Activated T-cell treated with anti-CD3 and anti-CD28 coated beads, Interleukin-2, amount 50 U/mL, for 4 hours (primary cell): ENCODE data around the gene CCDC15. TPM values are rescaled to one million over a fixed set of nuclear protein-coding genes. Genes with fewer than 3 reads are reported as not detected.

ENCODE experiments used
- ATAC-seq, 2 donors: fragments of 200-7000 bp; cut with Tn5 transposase; one replicate each; pipeline ENCODE4 v1.10.0; 2021
- DNase-seq: peaks from one replicate; pipeline ENCODE4 v3.0.0-alpha.2; 2020
- H3K27me3 Mint-ChIP-seq: one replicate; pipeline ENCODE4 v1.8.0; 2021; ENCODE audit warnings: low read depth, mixed read lengths
- H3K36me3 Mint-ChIP-seq: one replicate; pipeline ENCODE4 v1.8.0; 2022; ENCODE audit warnings: mixed read lengths; ENCODE audit not compliant: insufficient read depth
- H3K4me1 Mint-ChIP-seq: one replicate; pipeline ENCODE4 v1.8.0; 2021; ENCODE audit warnings: low read depth, mixed read lengths
- H3K4me3 Mint-ChIP-seq: one replicate; pipeline ENCODE4 v1.8.0; 2021; ENCODE audit warnings: mild to moderate bottlenecking, moderate library complexity, mixed read lengths
- H3K9me3 Mint-ChIP-seq: one replicate; pipeline ENCODE4 v1.8.0; 2021; ENCODE audit warnings: mixed read lengths
- total RNA-seq, 3 donors: library from RNA; stranded (reverse); gene quantifications; one replicate each; pipeline ENCODE4 v1.2.1, GENCODE V29; 2021

Gene CCDC15
- total RNA-seq, 3 donors from 2014 or later: 1.4 to 1.6 (median 1.4) TPM

GRCh38 chr11:124934862-124935547 is 19.0 kb upstream of the CCDC15 start:
- Mint-ChIP-seq H3K36me3 (no peaks in the 10 kb centered on the region), H3K9me3 (no peaks in the 10 kb centered on the region), H3K4me1 (peaks cover 7% of the 10 kb centered on the region), H3K27me3 (peaks cover 3% of the 10 kb centered on the region), H3K4me3 (no peak overlapping the region)
- no peak for DNase-seq
- no peak for ATAC-seq

- ATAC-seq (no peak), DNase-seq (no peak)
- Mint-ChIP-seq H3K27me3 (peaks cover 3% of the 10 kb centered on the region), H3K4me3 (no peak within 1 kb of the TSS), H3K9me3 (no peaks in the 10 kb centered on the region), H3K36me3 (no peaks in the 10 kb centered on the region), H3K4me1 (peaks cover 2% of the 10 kb centered on the region)
These were observed 18.2 kb upstream of the CCDC15 start, which contains the start of gene HEPACAM for GRCh38 chr11:124935548-124936514. HEPACAM (minus strand) TSS chr11:124936047; CDS start chr11:124936006, 41 bp downstream.

- H3K27me3 Mint-ChIP-seq: peaks cover 3% of the 10 kb centered on the region
- H3K4me3 Mint-ChIP-seq: no peak overlapping the region
- no peaks in the 10 kb centered on the region for H3K36me3 Mint-ChIP-seq
- H3K4me1 Mint-ChIP-seq: no peaks in the 10 kb centered on the region
- no peak for ATAC-seq
- DNase-seq: no peak
- no peaks in the 10 kb centered on the region for H3K9me3 Mint-ChIP-seq
These were observed 16.6 kb upstream of the CCDC15 start for GRCh38 chr11:124937336-124937935.

- DNase-seq (no peak), ATAC-seq (no peak)
- Mint-ChIP-seq H3K27me3 (peaks cover 3% of the 10 kb centered on the region), H3K4me1 (peaks cover 3% of the 10 kb centered on the region), H3K36me3 (no peaks in the 10 kb centered on the region), H3K9me3 (no peaks in the 10 kb centered on the region), H3K4me3 (no peak overlapping the region)
These were observed 15.7 kb upstream of the CCDC15 start for GRCh38 chr11:124938206-124938765.

- Mint-ChIP-seq H3K36me3 (no peaks in the 10 kb centered on the region), H3K9me3 (no peaks in the 10 kb centered on the region), H3K4me1 (peaks cover 9% of the 10 kb centered on the region), H3K4me3 (no peak overlapping the region), H3K27me3 (peaks cover 3% of the 10 kb centered on the region)
- no peak for ATAC-seq
- no peak for DNase-seq
These were observed 15.0 kb upstream of the CCDC15 start for GRCh38 chr11:124938970-124939369.

- peaks cover 9% of the 10 kb centered on the region for H3K4me1 Mint-ChIP-seq
- DNase-seq: no peak
- no peak overlapping the region for H3K4me3 Mint-ChIP-seq
- ATAC-seq: no peak
- H3K27me3 Mint-ChIP-seq: no peaks in the 10 kb centered on the region
- H3K36me3 Mint-ChIP-seq: no peaks in the 10 kb centered on the region
- no peaks in the 10 kb centered on the region for H3K9me3 Mint-ChIP-seq
These were observed 12.3 kb upstream of the CCDC15 start for GRCh38 chr11:124941703-124942102.

GRCh38 chr11:124942466-124943253 is 11.3 kb upstream of the CCDC15 start:
- DNase-seq (no peak), ATAC-seq (no peak)
- H3K36me3 Mint-ChIP-seq: no peaks in the 10 kb centered on the region
- no peaks in the 10 kb centered on the region for H3K9me3 Mint-ChIP-seq
- no peaks in the 10 kb centered on the region for H3K27me3 Mint-ChIP-seq
- no peak overlapping the region for H3K4me3 Mint-ChIP-seq
- peaks cover 9% of the 10 kb centered on the region for H3K4me1 Mint-ChIP-seq

- H3K27me3 Mint-ChIP-seq: no peaks in the 10 kb centered on the region
- H3K36me3 Mint-ChIP-seq: peaks cover under 1% of the 10 kb centered on the region
These were observed 10.8 kb upstream of the CCDC15 start for GRCh38 chr11:124943254-124943616.

GRCh38 chr11:124943741-124944140 is 10.3 kb upstream of the CCDC15 start:
- ATAC-seq (no peak), DNase-seq (no peak)
- Mint-ChIP-seq H3K27me3 (no peaks in the 10 kb centered on the region), H3K4me3 (no peak overlapping the region), H3K36me3 (peaks cover 3% of the 10 kb centered on the region), H3K4me1 (peaks cover 14% of the 10 kb centered on the region), H3K9me3 (peaks cover 6% of the 10 kb centered on the region)

More at GRCh38 chr11:124943254-124943616, 10.8 kb upstream of the CCDC15 start:
- Mint-ChIP-seq H3K9me3 (peaks cover under 1% of the 10 kb centered on the region), H3K4me3 (no peak overlapping the region), H3K4me1 (peaks cover 10% of the 10 kb centered on the region)
- ATAC-seq: no peak
- no peak for DNase-seq

- no peaks in the 10 kb centered on the region for H3K27me3 Mint-ChIP-seq
- peaks cover 8% of the 10 kb centered on the region for H3K9me3 Mint-ChIP-seq
- peaks cover 3% of the 10 kb centered on the region for H3K36me3 Mint-ChIP-seq
- DNase-seq (no peak), ATAC-seq (no peak)
- H3K4me3 Mint-ChIP-seq: no peak overlapping the region
- peaks cover 14% of the 10 kb centered on the region for H3K4me1 Mint-ChIP-seq
These were observed 9.4 kb upstream of the CCDC15 start for GRCh38 chr11:124944565-124944964.

GRCh38 chr11:124945826-124946225 is 8.2 kb upstream of the CCDC15 start:
- ATAC-seq (no peak), DNase-seq (no peak)
- peaks cover 14% of the 10 kb centered on the region for H3K4me1 Mint-ChIP-seq
- peaks cover 8% of the 10 kb centered on the region for H3K9me3 Mint-ChIP-seq
- no peak overlapping the region for H3K4me3 Mint-ChIP-seq
- peaks cover 3% of the 10 kb centered on the region for H3K36me3 Mint-ChIP-seq
- no peaks in the 10 kb centered on the region for H3K27me3 Mint-ChIP-seq

- peaks cover 8% of the 10 kb centered on the region for H3K9me3 Mint-ChIP-seq
- ATAC-seq (no peak), DNase-seq (no peak)
- no peak overlapping the region for H3K4me3 Mint-ChIP-seq
- no peaks in the 10 kb centered on the region for H3K27me3 Mint-ChIP-seq
- H3K36me3 Mint-ChIP-seq: peaks cover 3% of the 10 kb centered on the region
- H3K4me1 Mint-ChIP-seq: peaks cover 14% of the 10 kb centered on the region
These were observed 7.3 kb upstream of the CCDC15 start for GRCh38 chr11:124946735-124947141.

- ATAC-seq: no peak
- H3K4me1 Mint-ChIP-seq: peaks cover 5% of the 10 kb centered on the region
- peaks cover 8% of the 10 kb centered on the region for H3K9me3 Mint-ChIP-seq
- no peaks in the 10 kb centered on the region for H3K27me3 Mint-ChIP-seq
- no peak overlapping the region for H3K4me3 Mint-ChIP-seq
- H3K36me3 Mint-ChIP-seq: peaks cover 3% of the 10 kb centered on the region
- no peak for DNase-seq
These were observed 3.2 kb upstream of the CCDC15 start for GRCh38 chr11:124950601-124951330.
